Peyer's patch (tissue), 4 donors: ENCODE results near the gene MRPL46. TPM values are rescaled to one million over a fixed set of nuclear protein-coding genes. Genes with fewer than 3 reads are reported as not detected.

ENCODE experiments used
- DNase-seq, 3 donors: peaks; one replicate each; pipeline ENCODE4 v3.0.0-alpha.2; 2017 to 2019
- H3K27ac ChIP-seq, 4 donors: fragments of 200-600 bp; sonication (generic); one replicate each; pipeline ENCODE4 v1.5.1; 2016 to 2019
- H3K27me3 ChIP-seq, 2 donors: fragments of 200-600 bp; sonication (generic); one replicate each; pipeline ENCODE4 v1.5.1; 2019
- H3K36me3 ChIP-seq, 3 donors: fragments of 200-600 bp; sonication (generic); one replicate each; pipeline ENCODE4 v1.5.1; 2016 to 2019
- H3K4me1 ChIP-seq, 4 donors: fragments of 200-600 bp; sonication (generic); one replicate each; pipeline ENCODE4 v1.5.1; 2016 to 2019
- H3K4me3 ChIP-seq, 4 donors: fragments of 200-600 bp; sonication (generic); 1 replicate in 3 of 4; 2 replicates in 1 of 4; pipeline ENCODE4 v1.5.1; 2016 to 2019; ENCODE audit warnings: mild to moderate bottlenecking in 1 of 4
- H3K9me3 ChIP-seq, 4 donors: fragments of 200-600 bp; sonication (generic); one replicate each; pipeline ENCODE4 v1.5.1; 2016 to 2019; ENCODE audit warnings: mild to moderate bottlenecking in 1 of 4
- POLR2A ChIP-seq, 2 donors: fragments of 450-650 bp; IDR thresholded peaks; one replicate each; pipeline ENCODE4 v1.5.1; 2017; ENCODE audit warnings: antibody characterized with exemption in 2 of 2, mild to moderate bottlenecking in 2 of 2, moderate library complexity in 2 of 2
- total RNA-seq, 4 donors: library from RNA; depleted of rRNA; stranded (reverse); fragments of >200 nt; gene quantifications; one replicate each; pipeline ENCODE4 v1.1.0, GENCODE V29; 2016
- TF ChIP-seq, protein P1 (sequence below), 6 experiments: fragments of 450-650 bp in 4 of 6; fragments of 200-600 bp in 2 of 6; sonication (generic) in 1 of 6; IDR thresholded peaks; one replicate each; pipeline ENCODE4 v1.5.1; 2017 to 2019; ENCODE audit warnings: antibody characterized with exemption in 6 of 6, mild to moderate bottlenecking in 3 of 6, moderate library complexity in 1 of 6

MRPL46 gene
- total RNA-seq, 4 donors from 2014 or later: 13.7 to 23.3 (median 18.5) TPM

DNA sequence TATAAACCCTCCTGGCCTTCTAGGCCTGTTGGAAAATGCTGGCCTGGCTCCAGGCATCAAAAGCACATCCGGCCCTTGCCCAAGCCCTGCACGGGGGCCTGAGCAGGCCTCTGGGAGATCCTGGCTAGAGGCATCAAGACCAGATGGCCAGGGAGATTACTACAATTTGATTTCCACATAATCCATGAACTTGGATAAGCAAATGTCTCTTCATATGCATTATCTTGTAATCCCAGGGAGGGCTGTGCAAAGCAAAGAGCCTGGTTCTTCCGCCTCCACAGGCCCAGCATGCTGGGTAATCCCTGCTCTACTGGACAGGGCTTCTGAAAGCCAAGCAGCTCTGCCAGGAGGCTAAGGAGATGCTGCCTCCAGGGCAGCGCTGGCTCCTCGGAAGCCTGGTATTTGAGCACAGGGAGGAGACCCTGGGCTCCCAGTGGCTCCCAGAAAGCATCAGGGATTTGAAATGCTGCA is 18.2 kb downstream of the MRPL46 start:
- H3K9me3 ChIP-seq: no peaks in the 10 kb centered on the region
- H3K4me3 ChIP-seq: no peak overlapping the region
- DNase-seq: no peak

GRCh38 chr15:88447741-88448140 is 19.4 kb downstream of the MRPL46 start:
- Histone ChIP-seq H3K9me3 (peaks cover 0 to 6% (median 0%) of the 10 kb centered on the region in 4 donors), H3K36me3 (no peaks in the 10 kb centered on the region), H3K4me1 (no peaks in the 10 kb centered on the region), H3K27ac (no peak overlapping the region), H3K4me3 (no peak overlapping the region), H3K27me3 (no peaks in the 10 kb centered on the region)
- DNase-seq: no peak
- TF ChIP-seq, protein P1, sequence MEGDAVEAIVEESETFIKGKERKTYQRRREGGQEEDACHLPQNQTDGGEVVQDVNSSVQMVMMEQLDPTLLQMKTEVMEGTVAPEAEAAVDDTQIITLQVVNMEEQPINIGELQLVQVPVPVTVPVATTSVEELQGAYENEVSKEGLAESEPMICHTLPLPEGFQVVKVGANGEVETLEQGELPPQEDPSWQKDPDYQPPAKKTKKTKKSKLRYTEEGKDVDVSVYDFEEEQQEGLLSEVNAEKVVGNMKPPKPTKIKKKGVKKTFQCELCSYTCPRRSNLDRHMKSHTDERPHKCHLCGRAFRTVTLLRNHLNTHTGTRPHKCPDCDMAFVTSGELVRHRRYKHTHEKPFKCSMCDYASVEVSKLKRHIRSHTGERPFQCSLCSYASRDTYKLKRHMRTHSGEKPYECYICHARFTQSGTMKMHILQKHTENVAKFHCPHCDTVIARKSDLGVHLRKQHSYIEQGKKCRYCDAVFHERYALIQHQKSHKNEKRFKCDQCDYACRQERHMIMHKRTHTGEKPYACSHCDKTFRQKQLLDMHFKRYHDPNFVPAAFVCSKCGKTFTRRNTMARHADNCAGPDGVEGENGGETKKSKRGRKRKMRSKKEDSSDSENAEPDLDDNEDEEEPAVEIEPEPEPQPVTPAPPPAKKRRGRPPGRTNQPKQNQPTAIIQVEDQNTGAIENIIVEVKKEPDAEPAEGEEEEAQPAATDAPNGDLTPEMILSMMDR (IDR thresholded peaks at IDR 0.05): no peak
- no peak for TF ChIP-seq POLR2A (IDR thresholded peaks at IDR 0.05)

More for the DNA sequence above, 18.2 kb downstream of the MRPL46 start:
- H3K36me3 ChIP-seq: no peaks in the 10 kb centered on the region
- H3K27me3 ChIP-seq: no peaks in the 10 kb centered on the region
- TF ChIP-seq, protein P1 (IDR thresholded peaks at IDR 0.05): no peak
- TF ChIP-seq POLR2A (IDR thresholded peaks at IDR 0.05): no peak
- H3K4me1 ChIP-seq: no peaks in the 10 kb centered on the region
- no peak overlapping the region for H3K27ac ChIP-seq

GRCh38 chr15:88447206-88447605 is 20.0 kb downstream of the MRPL46 start:
- Histone ChIP-seq H3K27me3 (no peaks in the 10 kb centered on the region), H3K4me1 (no peaks in the 10 kb centered on the region), H3K4me3 (no peak overlapping the region), H3K27ac (no peak overlapping the region), H3K36me3 (no peaks in the 10 kb centered on the region), H3K9me3 (peaks cover 0 to 6% (median 0%) of the 10 kb centered on the region in 4 donors)
- TF ChIP-seq, protein P1 (IDR thresholded peaks at IDR 0.05): no peak
- TF ChIP-seq POLR2A (IDR thresholded peaks at IDR 0.05): no peak
- DNase-seq: no peak

DNA sequence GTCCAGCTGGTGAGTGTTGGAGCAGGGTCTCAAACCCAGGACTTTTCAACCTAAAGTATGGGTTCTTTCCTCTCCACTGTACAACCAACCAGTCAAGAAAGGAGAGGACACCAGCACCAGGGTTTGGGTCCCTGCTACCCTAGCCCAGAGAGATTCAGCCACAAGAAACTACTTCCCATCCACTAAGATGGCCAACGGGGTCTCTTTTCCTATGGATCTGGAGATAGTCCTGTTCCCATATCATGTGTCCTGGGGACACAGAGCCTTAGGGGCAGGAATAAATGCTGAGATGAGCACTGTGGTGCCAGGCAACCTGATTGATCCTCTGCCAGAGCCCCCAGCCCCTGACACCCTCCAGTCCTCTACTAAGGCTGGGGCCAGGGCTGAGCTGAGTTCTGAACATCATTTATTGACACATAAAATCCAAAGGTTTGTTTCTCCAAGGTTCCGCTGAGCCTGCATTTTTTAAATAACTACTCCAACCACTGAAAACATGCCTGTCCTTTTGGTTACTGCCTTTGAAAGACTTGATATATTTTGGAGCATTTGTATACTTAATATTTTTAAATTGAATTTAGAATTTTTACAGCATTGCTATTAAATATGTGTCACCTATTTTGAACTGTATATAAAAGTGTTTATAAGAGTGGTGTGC is 26.0 kb downstream of the MRPL46 start:
- no peak overlapping the region for H3K4me3 ChIP-seq
- no peaks in the 10 kb centered on the region for H3K4me1 ChIP-seq
- DNase-seq: no peak
- H3K9me3 ChIP-seq: peaks cover 0 to 6% (median 0%) of the 10 kb centered on the region in 4 donors
- H3K27me3 ChIP-seq: no peaks in the 10 kb centered on the region
- no peaks in the 10 kb centered on the region for H3K36me3 ChIP-seq
- H3K27ac ChIP-seq: no peak overlapping the region
- TF ChIP-seq POLR2A (IDR thresholded peaks at IDR 0.05): no peak
- TF ChIP-seq, protein P1 (IDR thresholded peaks at IDR 0.05): no peak

- TF ChIP-seq, protein P1 (IDR thresholded peaks at IDR 0.05): no peak
- no peak for TF ChIP-seq POLR2A (IDR thresholded peaks at IDR 0.05)
- Histone ChIP-seq H3K4me1 (no peaks in the 10 kb centered on the region), H3K9me3 (peaks cover 0 to 6% (median 0%) of the 10 kb centered on the region in 4 donors), H3K4me3 (no peak overlapping the region), H3K36me3 (no peaks in the 10 kb centered on the region), H3K27me3 (no peaks in the 10 kb centered on the region), H3K27ac (no peak overlapping the region)
- DNase-seq: no peak
Measured at GRCh38 chr15:88440021-88440420, 27.2 kb downstream of the MRPL46 start.
